GM12878 (cell line): ENCODE results near the gene DCTN1. TPM values are rescaled to one million over a fixed set of nuclear protein-coding genes. Genes with fewer than 3 reads are reported as not detected.

Experiments used
- BACH1 ChIP-seq: fragments of 450-650 bp; IDR thresholded peaks from 2 replicates; pipeline ENCODE4 v1.6.1; 2017; ENCODE audit warnings: mild to moderate bottlenecking, borderline replicate concordance
- BMI1 ChIP-seq: fragments of 450-650 bp; IDR thresholded peaks from 2 replicates; pipeline ENCODE4 v1.6.1; 2016; ENCODE audit warnings: mild to moderate bottlenecking, moderate library complexity, borderline replicate concordance
- E2F4 ChIP-seq: IDR thresholded peaks from 2 replicates; pipeline ENCODE4 v1.6.1; 2012; ENCODE audit warnings: low read depth, low read length, improper control_type of control experiment
- FOS ChIP-seq: IDR thresholded peaks from 3 replicates; pipeline ENCODE4 v1.6.1; 2011; ENCODE audit warnings: borderline replicate concordance; ENCODE audit not compliant: insufficient read length; ENCODE audit errors: extremely low read depth
- HDGF ChIP-seq: fragments of 450-650 bp; IDR thresholded peaks from 2 replicates; pipeline ENCODE4 v1.6.1; 2016; ENCODE audit warnings: antibody characterized with exemption
- IKZF2 ChIP-seq, 2 experiments: fragments of 450-650 bp; IDR thresholded peaks; 2 replicates each; pipeline ENCODE4 v1.6.1; 2017; ENCODE audit warnings: mild to moderate bottlenecking in 2 of 2, moderate library complexity in 2 of 2
- MEF2B ChIP-seq: fragments of 450-650 bp; IDR thresholded peaks from 2 replicates; pipeline ENCODE4 v1.6.1; 2018; ENCODE audit warnings: mild to moderate bottlenecking, moderate library complexity; ENCODE audit not compliant: partially characterized antibody, poor library complexity, severe bottlenecking
- MLLT1 ChIP-seq: fragments of 450-650 bp; IDR thresholded peaks from 2 replicates; pipeline ENCODE4 v1.6.1; 2016; ENCODE audit warnings: mild to moderate bottlenecking
- NFYA ChIP-seq: IDR thresholded peaks from 2 replicates; pipeline ENCODE4 v1.6.1; 2011; ENCODE audit warnings: low read depth, mild to moderate bottlenecking, low read length, improper control_type of control experiment, borderline replicate concordance
- RBBP5 ChIP-seq: fragments of 200-600 bp; sonication (generic); conservative IDR thresholded peaks from 2 replicates; pipeline ENCODE4 v1.6.1; 2016
- STAT3 ChIP-seq: IDR thresholded peaks from 2 replicates; pipeline ENCODE4 v1.6.1; 2011; ENCODE audit warnings: low read depth, low read length, improper control_type of control experiment
- TARDBP ChIP-seq: IDR thresholded peaks from 2 replicates; pipeline ENCODE4 v1.6.1; 2016; ENCODE audit warnings: borderline replicate concordance
- USF2 ChIP-seq: IDR thresholded peaks from 2 replicates; pipeline ENCODE4 v1.6.1; 2011; ENCODE audit warnings: low read depth, low read length, improper control_type of control experiment, borderline replicate concordance
- ZBTB33 ChIP-seq: fragments of 450-650 bp; IDR thresholded peaks from 2 replicates; pipeline ENCODE4 v1.6.1; 2017; ENCODE audit warnings: mild to moderate bottlenecking
- ZBTB40 ChIP-seq: fragments of 450-650 bp; IDR thresholded peaks from 2 replicates; pipeline ENCODE4 v1.6.1; 2016; ENCODE audit warnings: mild to moderate bottlenecking, moderate library complexity, borderline replicate concordance
- polyA plus RNA-seq, 11 experiments: library from polyadenylated mRNA; depleted of rRNA in 4 of 11; unstranded in 6 of 11; stranded (reverse) in 5 of 11; fragments of >200 nt; fragmentation: Nextera tagmentation in 4 of 11; fragmentation: Illumina TruSeq in 1 of 11; extraction: Ambion mirVana in 4 of 11; extraction: Trizol in 1 of 11; gene quantifications; 1 replicate in 1 of 11; 2 replicates in 10 of 11; pipeline versions ENCODE4 v1.2.1 to v1.2.3, GENCODE V29; 2011 to 2016; ENCODE audit warnings: inconsistent platforms in 2 of 11, missing spikeins in 2 of 11, low read depth in 1 of 11
- total RNA-seq, 4 experiments: library from RNA; depleted of rRNA in 3 of 4; stranded (reverse); fragments of >200 nt in 3 of 4; fragmentation: Illumina TruSeq in 1 of 4; extraction: Trizol in 1 of 4; gene quantifications; 2 replicates each; pipeline versions ENCODE4 v1.2.1 to v1.2.3, GENCODE V29; 2013 to 2021

Gene DCTN1
- total and polyA plus RNA-seq, 10 of the 15 experiments (the other 5 are each of a cell fraction or from before 2014, with no cell fraction given) = 44.1 to 116 (median 64.8) TPM

- TF ChIP-seq ZBTB40 (peak; percentile 64), IKZF2 (IDR thresholded peaks at IDR 0.05) (no peak; a peak in 1 of 4 replicates), BACH1 (peak; percentile 75; the same call in 1 of the 2 replicates), RBBP5 (no peak), ZBTB33 (no peak), HDGF (0 out of 2 replicates have a peak, but pooled peaks have one; percentile 55), TARDBP (0 out of 2 replicates have a peak, but pooled peaks have one; percentile 19), USF2 (no peak), MEF2B (peak; percentile 81), STAT3 (no peak), FOS (no peak), BMI1 (peak; percentile 99), MLLT1 (no peak), NFYA (no peak), E2F4 (peak; percentile 55; the same call in 1 of the 2 replicates)
These were observed 41.2 kb upstream of the DCTN1 start, which contains the start of the genes C2orf81 and WDR54 (continued) for GRCh38 chr2:74421221-74421870.
